Measurements from ENCODE around the gene AFDN.

AFDN gene

GRCh38 chr6:167979436-167980139 lies 152.9 kb downstream of the AFDN start:
- DNase-seq (ENCODE audit: low read depth, low spot score): no peak

DNA sequence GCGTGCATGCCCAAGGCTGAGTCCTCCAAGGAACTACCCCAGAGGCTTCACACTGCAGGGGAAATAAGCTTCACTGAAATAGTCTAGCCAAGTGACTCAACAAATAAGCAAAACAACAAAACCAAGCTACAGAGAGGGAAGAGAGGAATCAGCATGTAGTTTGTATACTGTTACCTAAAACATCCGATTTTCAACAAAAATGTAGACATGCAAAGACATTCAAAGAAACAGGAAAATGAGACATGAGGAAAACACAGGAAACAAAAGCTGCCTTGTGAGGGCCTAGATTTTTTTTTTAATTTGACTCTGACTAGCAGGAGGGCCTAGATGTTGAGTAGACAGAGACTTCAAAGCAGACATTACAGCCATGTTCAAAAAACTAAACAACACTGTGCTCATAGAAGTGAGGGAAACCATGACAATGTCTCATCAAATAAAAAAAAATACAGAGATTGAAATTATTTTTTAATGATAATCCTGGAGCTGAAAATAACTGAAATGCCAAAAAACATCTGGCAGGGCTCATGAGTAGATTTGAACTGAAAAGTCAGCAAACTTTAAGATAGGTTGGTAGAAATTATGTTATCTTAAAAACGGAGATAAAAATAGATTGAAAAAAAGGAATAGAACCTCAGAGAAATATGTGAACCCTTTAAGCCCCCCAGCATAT lies 154.3 kb downstream of the AFDN start:
- no peak for DNase-seq (ENCODE audit: low read depth, low spot score)

DNA sequence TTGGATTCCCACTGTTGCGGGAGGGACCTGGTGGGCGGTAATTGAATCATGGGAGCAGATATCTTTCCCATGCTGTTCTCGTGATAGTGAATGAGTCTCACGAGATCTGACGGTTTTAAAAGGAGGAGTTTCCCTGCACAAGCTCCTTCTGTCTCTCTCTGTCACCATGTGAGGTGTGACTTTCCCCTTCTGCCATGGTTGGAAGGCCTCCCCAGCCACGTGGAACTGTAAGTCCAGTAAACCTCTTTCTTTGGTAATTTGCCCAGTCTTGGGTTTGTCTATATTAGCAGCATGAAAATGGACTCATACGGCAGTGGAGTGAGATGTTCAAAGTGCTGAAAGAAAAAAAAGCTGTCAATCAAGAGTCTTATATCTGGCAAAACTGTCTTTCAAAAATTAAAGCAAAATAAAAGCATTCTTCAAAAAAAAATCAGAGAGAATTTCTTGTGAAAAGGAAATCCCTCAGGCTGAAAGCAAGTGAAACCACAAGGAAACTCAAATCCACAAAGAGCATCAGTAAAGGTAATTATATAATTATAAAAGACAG lies 155.3 kb downstream of the AFDN start:
- DNase-seq (ENCODE audit: low read depth, low spot score): no peak

DNA sequence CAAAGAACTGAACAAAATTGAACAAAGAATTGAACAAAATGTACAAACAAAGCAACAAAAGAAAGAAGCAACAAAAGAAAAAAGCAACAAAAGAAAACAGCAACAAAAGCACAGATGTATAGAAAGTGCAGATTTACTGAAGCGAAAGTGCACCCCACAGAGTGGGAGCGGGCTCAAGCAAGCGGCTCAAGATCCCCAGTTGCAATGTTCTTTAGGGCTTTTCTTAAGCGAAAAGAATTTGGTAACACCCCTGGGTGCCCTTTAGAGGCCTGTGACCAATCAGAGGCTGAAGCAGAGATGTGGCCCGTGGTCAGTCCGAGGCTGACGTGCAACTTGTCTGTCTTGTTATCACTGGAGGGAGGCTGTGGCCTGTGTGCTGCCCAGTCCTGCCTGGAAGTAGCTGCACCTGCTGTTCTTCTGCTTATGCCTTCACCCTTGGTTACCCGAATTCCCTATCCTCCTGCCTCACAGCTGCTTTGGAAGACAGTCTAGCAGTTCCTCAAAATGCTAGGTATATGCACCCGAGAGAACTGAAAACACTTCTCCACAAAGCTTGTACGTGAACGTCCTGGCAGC lies 157.5 kb downstream of the AFDN start:
- DNase-seq (ENCODE audit: low read depth, low spot score): no peak

DNA sequence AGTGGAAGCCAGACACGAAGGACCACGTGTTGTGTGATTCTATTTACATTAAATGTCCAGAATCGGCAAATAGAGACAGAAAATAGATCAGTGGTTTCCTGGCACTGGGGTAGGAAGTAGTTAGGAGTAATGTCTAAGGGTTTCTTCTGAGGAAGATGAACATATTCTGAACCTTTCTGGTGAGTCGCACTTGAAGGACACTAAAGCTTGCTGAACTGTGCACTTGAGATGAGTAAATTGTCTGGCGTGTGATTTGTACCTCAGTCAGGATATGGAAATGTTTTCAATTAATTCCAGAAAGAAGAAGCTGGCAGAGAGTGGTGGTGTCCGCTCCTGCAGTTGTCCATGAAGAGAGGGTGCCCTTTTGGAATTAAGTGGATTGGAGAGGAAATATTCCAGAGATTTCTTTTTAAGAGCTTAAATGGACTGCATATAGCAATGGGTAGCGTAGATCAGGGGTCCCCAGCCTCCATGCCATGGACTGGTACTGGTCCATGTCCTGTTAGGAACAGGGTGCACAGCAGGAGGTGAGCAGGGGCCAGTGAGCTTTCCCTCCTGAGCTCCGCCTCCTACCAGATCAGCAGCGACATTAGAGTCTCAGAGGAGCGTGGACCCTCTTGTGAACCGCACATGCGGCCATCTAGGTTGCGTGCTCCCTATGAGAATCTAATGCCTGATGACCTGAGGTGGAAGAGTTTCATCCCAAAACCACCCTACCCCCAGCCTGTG lies 158.3 kb downstream of the AFDN start:
- no peak for DNase-seq (ENCODE audit: low read depth, low spot score)

GRCh38 chr6:167985911-167986595 lies 159.3 kb downstream of the AFDN start:
- DNase-seq (ENCODE audit: low read depth, low spot score): no peak

GRCh38 chr6:167987396-167988153 lies 160.9 kb downstream of the AFDN start:
- no peak for DNase-seq (ENCODE audit: low read depth, low spot score)

GRCh38 chr6:167988154-167988495 lies 161.4 kb downstream of the AFDN start:
- DNase-seq (ENCODE audit: low read depth, low spot score): no peak

DNA sequence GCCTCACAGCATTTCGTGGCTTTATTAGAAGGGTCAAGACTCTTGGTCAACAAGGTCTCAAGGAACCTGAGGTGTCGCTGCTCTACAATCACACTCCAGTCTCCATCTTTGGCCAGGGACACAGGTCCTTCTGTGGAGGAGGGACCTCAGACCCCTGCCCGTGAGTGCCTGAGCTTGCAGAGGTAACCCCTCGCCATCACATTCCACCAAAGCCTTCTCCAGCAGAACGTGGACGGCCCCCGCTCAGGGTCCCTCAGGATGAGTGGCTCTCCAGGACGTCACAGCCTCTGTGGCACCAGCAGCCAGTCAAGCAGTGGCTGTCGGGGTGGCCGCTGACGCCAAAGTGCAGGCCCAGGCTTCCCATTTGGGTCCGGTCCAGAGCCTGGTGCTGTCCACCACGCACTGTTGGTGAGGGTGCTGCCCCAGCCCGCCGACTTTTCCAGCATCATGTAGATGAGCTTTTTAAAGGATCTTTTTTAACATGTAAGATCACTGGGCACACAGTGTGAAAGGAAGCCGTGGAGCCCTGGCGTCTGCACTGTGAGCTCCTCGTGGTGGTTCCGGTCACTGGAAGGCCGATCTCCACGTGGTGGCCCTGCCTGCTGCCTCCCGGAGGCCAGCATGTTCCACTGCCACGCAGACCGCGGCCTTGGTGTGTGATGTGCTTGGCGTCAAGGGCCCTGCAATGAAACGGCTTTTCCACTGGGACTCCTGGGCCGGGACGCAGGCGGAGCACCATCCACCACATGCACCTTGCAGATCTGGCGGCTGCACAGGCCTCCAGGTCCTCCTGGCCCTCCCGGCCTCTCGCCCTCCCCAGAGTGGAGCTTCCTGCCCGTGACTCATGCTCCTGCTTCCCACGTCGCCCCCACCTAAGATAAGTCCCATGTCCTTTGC lies 162.5 kb downstream of the AFDN start:
- no peak for DNase-seq (ENCODE audit: low read depth, low spot score)

DNA sequence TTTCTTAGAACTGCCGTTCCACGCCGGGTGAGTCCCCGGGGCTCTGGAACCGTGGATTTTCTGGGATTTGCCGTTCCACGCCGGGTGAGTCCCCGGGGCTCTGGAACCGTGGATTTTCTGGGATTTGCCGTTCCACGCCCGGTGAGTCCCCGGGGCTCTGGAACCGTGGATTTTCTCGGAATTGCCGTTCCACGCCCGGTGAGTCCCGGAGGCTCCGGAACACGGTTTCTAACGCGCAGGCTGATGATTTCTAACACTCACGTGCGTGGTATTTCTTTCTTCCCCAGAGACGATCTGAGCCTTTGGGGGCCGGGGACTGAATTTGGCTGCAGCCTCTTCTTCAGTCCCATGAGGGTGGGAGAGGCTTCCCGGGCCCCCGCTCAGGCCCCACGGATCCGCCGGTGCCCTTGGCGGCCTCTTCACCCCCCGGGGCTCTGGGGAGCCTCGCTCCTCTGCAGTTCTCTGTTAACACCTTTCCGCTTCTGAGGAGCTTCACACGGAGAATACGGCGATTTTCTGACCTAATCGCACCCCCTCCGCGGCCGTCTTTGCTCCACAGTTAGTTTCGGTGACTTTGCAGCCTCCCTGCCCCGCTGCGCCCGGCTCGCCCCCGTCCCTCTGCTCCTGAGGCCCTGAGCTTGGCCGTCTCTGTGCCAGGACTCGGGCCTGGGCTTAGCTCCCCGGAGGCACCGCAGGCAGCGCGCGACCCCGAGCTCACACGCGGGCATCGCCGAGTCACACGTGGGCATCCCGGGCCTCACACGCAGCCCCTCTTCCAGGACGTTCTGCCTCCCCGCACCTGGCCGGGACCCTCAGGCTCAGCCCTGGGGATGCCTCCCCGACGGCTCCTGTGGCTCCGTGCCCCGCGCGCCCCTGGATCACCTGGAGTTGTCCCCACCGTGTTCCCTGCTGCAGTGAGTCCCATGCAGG lies 163.6 kb downstream of the AFDN start:
- no peak for DNase-seq (ENCODE audit: low read depth, low spot score)

- DNase-seq (ENCODE audit: low read depth, low spot score): no peak
These were observed 166.5 kb downstream of the AFDN start for GRCh38 chr6:167993169-167993568.

DNA sequence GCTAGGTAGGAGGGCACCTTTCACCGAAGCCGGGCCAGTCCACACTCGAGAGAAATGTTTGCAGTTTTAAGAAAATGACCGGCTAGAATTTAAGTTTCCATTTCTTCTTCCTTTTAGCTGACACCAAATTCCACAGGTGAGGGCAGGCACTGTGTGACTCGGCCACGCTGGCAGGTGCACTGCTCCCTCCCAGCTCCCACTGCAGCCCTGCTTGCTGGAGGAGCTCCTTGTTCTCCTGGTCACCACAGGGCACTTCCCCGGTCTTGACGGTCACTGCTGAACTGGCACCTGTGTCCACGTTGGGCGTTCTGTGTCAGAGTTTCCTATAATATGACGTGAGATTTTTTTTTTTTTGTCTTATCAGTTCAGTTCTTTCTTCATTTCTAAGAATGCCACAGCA lies 167.1 kb downstream of the AFDN start:
- no peak for DNase-seq (ENCODE audit: low read depth, low spot score)

GRCh38 chr6:167995302-167995701 lies 168.6 kb downstream of the AFDN start:
- no peak for DNase-seq (ENCODE audit: low read depth, low spot score)

DNA sequence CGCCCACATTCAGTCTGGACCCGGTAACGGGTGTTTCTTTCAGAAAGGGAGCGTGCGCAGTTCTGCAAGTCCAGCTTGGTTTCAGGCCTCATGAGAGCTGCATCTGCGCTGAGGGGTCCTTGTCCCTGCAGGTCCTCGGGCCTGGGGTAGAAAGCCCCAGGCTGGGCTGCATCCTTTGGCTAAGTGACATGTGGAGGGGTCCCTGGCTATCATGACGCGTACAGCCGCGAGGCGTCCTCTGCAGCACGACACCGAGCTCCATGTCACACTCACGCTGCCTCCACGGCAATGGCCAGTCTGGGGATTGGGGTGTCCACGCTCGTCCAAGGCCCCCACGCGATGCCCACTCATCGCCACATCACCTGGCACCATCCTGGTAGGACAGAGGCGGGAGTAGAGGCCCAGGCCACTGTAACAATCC lies 169.0 kb downstream of the AFDN start:
- no peak for DNase-seq (ENCODE audit: low read depth, low spot score)

DNA sequence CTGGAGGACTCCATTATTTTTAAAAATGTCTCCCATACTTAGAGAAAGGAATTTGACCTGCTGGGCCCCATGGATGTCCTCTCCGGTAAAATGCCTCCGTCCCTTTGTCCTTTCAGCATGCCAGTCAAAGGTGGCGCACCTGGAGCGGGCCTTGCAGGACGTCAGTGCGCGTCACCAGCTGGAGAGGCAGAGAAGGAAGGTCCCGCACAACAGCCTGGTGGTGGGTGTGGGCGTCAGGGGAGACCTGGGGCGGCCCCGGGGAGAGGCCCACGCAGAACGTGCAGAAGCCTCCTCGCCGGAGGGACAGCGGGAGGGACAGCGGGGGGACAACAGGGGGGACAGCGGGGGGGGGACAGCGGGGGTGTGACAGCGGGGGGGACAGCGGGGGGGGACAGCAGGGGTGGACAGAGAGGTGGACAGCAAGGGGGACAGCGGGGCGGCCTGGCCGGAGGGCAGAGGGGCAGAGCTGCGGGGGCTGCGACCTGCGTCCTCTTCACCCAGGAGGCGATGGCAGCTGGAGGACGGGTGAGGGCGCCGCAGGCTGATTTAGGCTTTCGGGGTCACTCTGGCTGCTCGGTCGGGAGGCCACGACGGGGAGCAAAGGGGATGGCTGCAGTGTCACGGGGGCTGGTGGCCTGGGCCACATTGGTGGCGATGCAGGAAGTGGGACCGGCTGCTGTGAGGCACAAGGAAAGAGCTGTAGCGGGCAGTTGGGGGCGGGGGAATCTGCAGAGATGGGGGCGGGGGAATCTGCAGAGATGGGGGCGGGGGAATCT lies 169.9 kb downstream of the AFDN start:
- DNase-seq (ENCODE audit: low read depth, low spot score): no peak

DNA sequence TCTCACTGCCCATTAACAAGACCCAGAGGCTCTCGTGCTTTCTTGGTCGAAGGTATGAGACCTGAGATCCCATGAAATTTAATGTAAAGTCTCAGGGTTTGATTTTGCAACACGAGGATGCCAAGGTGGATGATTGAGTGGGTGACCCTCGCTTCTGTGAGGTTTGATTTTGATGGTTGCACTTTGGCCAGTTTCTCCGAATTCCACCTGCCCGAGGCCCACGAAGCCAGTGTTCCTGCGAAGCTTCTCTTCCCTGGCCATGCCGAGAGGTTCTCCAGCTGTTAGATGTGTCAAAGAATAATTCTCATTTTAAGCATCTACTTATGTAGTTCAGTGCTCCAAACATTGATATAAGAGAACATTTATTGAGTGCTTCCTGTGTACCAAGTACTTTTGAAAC lies 170.9 kb downstream of the AFDN start, which contains the start of gene KIF25:
KIF25 (plus strand) TSS at position 30 of the 400 bp plus-strand sequence. CDS start 31,915 bp downstream, outside the sequence.
- no peak for DNase-seq (ENCODE audit: low read depth, low spot score)

DNA sequence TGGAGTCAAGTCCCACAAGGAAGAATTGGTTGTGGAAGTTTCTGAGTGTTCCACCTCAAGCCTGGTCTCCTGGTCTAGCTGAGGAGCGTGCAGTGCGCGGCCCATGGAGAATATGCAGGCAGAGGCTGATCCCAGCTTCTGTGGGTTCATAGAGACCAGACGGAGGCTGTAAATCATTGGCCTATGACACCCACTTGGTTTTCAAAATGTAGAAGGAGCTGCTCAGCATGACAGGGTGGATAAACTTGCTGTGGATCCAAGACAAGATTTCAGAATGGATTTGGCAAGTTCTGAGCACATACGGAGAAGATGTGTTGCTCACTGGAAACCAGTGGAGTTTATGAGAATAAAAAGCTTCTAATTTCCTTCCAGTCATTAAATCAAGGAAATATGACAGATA lies 171.5 kb downstream of the AFDN start:
- DNase-seq (ENCODE audit: low read depth, low spot score): no peak
